ENCODE data around the gene CPTP.

DNA sequence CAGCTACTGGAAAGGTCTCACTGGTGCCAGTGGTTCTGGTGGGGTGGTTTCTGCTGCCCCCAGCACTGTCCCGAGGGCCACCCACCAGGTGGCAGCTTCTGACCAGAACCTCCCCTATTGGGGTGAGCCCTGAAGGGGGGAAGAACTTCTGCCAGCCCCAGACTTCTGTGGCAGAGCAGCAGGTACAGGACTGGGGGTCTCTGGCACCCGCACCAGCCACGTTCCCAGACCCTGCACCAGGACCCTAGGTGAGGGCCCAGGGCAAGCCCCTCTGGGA is 14.6 kb upstream of the CPTP start:
- TF ChIP-seq, protein P1, sequence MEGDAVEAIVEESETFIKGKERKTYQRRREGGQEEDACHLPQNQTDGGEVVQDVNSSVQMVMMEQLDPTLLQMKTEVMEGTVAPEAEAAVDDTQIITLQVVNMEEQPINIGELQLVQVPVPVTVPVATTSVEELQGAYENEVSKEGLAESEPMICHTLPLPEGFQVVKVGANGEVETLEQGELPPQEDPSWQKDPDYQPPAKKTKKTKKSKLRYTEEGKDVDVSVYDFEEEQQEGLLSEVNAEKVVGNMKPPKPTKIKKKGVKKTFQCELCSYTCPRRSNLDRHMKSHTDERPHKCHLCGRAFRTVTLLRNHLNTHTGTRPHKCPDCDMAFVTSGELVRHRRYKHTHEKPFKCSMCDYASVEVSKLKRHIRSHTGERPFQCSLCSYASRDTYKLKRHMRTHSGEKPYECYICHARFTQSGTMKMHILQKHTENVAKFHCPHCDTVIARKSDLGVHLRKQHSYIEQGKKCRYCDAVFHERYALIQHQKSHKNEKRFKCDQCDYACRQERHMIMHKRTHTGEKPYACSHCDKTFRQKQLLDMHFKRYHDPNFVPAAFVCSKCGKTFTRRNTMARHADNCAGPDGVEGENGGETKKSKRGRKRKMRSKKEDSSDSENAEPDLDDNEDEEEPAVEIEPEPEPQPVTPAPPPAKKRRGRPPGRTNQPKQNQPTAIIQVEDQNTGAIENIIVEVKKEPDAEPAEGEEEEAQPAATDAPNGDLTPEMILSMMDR (IDR thresholded peaks at IDR 0.05): no peak
- TF ChIP-seq POLR2AphosphoS5 (IDR thresholded peaks at IDR 0.05) (no peak), POLR2A (IDR thresholded peaks at IDR 0.05) (no peak)

Data from prostate gland (tissue), 2 donors.